ENCODE results near the gene CNNM2.

DNA sequence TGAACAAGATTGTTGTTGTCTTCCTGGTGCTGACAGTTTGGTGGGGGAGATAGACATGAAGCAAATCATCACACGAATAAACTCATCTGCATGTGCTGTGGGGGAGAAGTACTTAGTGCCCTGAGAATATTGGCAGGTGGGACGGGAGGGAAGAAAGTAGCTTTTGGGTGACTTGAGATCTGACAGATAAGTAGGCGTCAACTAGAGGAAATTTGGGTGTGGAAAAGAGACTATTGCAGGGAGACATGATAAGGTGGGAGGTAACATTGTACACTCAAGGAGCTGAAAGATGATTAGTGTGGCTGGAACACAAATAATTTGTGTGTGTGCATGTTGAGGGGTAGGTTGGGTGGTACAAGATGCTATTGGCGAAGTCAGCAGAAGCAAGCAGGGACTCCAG, 30.1 kb downstream of the CNNM2 start:
- TF ChIP-seq POLR2AphosphoS5 (IDR thresholded peaks at IDR 0.05; ENCODE audit: low read depth, low read length) (no peak), TAF1 (IDR thresholded peaks at IDR 0.05; ENCODE audit: borderline replicate concordance, insufficient read depth, low read length) (no peak), SIN3A (IDR thresholded peaks at IDR 0.05; ENCODE audit: borderline replicate concordance, insufficient read depth, low read length) (no peak)
- TF ChIP-seq, protein P1, sequence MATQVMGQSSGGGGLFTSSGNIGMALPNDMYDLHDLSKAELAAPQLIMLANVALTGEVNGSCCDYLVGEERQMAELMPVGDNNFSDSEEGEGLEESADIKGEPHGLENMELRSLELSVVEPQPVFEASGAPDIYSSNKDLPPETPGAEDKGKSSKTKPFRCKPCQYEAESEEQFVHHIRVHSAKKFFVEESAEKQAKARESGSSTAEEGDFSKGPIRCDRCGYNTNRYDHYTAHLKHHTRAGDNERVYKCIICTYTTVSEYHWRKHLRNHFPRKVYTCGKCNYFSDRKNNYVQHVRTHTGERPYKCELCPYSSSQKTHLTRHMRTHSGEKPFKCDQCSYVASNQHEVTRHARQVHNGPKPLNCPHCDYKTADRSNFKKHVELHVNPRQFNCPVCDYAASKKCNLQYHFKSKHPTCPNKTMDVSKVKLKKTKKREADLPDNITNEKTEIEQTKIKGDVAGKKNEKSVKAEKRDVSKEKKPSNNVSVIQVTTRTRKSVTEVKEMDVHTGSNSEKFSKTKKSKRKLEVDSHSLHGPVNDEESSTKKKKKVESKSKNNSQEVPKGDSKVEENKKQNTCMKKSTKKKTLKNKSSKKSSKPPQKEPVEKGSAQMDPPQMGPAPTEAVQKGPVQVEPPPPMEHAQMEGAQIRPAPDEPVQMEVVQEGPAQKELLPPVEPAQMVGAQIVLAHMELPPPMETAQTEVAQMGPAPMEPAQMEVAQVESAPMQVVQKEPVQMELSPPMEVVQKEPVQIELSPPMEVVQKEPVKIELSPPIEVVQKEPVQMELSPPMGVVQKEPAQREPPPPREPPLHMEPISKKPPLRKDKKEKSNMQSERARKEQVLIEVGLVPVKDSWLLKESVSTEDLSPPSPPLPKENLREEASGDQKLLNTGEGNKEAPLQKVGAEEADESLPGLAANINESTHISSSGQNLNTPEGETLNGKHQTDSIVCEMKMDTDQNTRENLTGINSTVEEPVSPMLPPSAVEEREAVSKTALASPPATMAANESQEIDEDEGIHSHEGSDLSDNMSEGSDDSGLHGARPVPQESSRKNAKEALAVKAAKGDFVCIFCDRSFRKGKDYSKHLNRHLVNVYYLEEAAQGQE (IDR thresholded peaks at IDR 0.05; ENCODE audit: insufficient read depth in 1 of 2, low read depth in 2 of 2, low read length in 2 of 2) = no peak

All from PFSK-1 (cell line).